ENCODE data around the gene ACSF2.

DNA sequence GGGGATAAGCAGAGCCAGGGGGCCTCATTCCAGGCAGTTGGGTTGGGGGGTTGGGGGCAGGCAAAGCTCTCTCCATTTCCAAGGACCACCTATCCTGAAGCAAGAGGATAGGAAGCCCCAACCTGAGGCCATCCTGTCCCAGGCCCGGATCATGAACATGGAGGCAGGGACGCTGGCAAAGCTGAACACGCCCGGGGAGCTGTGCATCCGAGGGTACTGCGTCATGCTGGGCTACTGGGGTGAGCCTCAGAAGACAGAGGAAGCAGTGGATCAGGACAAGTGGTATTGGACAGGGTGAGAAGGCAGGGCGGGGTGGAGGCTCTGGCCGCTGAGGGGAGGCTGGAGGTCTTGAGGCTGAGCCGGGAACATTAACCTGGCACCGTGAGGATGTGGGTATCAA is 46.3 kb downstream of the ACSF2 start:
- TF ChIP-seq OSR1 (CRISPR knock-in tag; IDR thresholded peaks at IDR 0.05) (no peak), ZFP30 (CRISPR knock-in tag; IDR thresholded peaks at IDR 0.05) (no peak), ESRRG (CRISPR knock-in tag; IDR thresholded peaks at IDR 0.05) (no peak), PPARA (CRISPR knock-in tag; IDR thresholded peaks at IDR 0.05; ENCODE audit: borderline replicate concordance) (no peak)
- TF ChIP-seq, protein P1, sequence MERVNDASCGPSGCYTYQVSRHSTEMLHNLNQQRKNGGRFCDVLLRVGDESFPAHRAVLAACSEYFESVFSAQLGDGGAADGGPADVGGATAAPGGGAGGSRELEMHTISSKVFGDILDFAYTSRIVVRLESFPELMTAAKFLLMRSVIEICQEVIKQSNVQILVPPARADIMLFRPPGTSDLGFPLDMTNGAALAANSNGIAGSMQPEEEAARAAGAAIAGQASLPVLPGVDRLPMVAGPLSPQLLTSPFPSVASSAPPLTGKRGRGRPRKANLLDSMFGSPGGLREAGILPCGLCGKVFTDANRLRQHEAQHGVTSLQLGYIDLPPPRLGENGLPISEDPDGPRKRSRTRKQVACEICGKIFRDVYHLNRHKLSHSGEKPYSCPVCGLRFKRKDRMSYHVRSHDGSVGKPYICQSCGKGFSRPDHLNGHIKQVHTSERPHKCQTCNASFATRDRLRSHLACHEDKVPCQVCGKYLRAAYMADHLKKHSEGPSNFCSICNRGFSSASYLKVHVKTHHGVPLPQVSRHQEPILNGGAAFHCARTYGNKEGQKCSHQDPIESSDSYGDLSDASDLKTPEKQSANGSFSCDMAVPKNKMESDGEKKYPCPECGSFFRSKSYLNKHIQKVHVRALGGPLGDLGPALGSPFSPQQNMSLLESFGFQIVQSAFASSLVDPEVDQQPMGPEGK (CRISPR knock-in tag; IDR thresholded peaks at IDR 0.05; ENCODE audit: borderline replicate concordance) = no peak

All from SK-N-SH treated with all-trans-retinoic acid at 6 μM for 48 hours (cell line).